Renal cortex interstitium (tissue), 11 donors: ENCODE data around the gene CALB2. TPM values are rescaled to one million over a fixed set of nuclear protein-coding genes. Genes with fewer than 3 reads are reported as not detected.
"Not testable (repeated sequence)": the region's sequence is repeated elsewhere in the genome, so short reads cannot be mapped to it uniquely, and the experiment has no call there.

ENCODE experiments used
- DNase-seq, 11 donors: peaks; one replicate each; pipeline ENCODE4 v3.0.0-alpha.2; 2013; ENCODE audit warnings: low read depth in 9 of 11, low spot score in 4 of 11; ENCODE audit errors: extremely low read depth in 1 of 11
- polyA plus RNA-seq, 3 donors: library from polyadenylated mRNA; unstranded; fragments of 120-200 nt; gene quantifications; one replicate each; pipeline ENCODE4 v1.2.1, GENCODE V29; 2013; ENCODE audit not compliant: insufficient read length in 3 of 3

Gene CALB2
- polyA plus RNA-seq, 3 donors, result 0.42 to 0.74 (median 0.68) TPM

DNA sequence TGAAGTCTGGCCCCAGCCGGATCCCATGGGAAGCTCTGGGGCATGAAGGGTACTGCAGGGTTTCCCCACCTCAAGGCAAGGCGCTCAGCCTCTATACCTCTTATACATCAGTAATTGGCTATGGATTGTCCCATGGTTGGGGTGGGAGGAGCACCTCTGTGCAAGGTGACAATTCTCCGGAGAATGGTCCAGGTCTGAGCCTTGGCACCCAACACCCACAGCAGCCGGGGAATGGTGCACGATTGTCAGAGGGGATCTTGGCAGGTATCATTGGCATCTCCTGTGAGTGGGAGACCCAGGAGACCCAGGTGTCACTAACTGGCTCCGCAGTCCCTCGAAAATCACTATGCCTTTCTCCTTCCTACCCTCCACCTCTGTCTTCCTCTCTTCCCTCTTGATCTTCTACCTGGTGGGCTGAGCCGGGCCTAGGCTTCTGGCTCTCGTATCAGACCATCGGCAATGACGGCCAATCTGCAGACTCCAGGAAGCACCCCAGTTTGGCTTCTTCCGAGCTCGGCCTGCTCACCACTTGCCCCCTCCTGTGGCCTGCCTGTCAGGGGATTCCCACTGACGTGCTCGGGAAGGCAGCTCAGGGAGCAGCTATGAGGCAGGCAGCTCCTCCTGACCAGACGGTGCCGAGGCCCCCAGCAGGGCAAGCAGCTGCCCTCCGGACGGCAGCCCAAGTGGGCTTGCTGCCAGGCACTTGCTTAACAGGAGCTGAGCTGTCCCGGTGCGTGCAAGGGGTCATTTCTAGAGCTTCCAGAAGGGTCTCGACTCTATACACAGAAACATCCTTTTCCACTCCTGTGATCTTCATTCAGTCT, 10.0 kb upstream of the CALB2 start:
- no peak for DNase-seq

- no peak for DNase-seq
Measured at GRCh38 chr16:71350821-71351557, 7.5 kb upstream of the CALB2 start.

GRCh38 chr16:71351558-71351901, 7.0 kb upstream of the CALB2 start:
- no peak for DNase-seq

DNA sequence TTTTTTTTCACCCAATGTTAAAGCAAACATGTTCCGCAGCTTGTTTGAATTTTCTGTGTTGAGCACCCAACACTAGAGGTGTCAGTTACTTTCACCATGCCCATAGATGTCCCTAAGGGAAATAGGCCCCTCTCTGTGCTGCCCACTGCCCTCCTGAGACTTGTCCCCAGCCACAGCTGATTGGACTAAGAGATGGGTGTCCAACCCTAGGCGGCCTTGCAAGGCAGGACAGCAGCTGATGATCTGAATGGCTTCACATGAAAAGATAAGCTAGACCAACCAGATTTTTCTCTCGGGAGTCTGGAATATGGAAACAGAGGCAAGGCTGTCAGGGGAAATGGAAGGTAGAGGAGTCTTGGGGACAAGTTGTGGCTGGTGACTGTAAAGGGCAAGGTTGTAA, 6.1 kb upstream of the CALB2 start:
- DNase-seq, result no peak

DNA sequence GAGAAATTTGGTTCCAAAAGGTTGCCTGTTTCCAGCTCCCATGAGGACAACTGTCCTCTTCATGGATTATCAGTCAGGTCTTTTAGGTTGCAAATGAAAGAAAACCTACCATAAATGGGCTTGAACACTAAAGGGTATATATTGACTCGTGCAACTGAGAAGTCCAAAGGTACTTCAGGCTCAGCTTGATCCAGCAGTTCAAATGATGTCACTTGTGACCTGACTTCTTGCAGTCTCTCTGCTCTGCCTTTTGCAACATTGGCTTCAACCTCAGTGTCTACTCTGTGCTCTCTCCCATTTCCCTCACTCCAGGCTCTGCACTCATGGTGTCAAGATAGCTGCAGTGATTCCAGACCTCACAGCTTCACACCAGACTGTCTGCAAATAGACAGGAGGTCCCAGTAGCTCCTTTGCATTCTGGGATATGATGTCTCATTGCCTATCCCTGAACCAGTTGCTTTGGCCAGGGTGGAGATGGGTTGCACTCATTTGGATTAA, 5.5 kb upstream of the CALB2 start:
- no peak for DNase-seq

DNA sequence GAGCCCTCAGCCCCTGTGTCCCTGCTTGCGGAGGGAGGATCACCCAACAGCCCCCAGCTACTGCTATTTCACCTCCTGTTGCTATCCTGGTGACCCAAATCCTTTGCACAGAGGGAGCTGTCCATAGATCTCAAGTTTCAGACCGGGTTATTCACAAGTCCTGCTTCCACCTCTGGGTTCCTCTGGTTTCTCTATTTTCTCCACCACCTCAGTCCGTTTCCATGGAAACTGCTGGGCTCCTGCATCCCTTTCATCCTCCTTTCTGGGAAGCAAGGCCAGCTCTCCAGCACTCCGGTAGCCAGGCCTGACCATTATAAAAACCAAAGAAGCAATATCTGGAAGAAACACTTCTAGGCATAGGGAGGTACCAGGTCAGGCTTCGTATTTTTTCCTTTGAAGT, 4.8 kb upstream of the CALB2 start:
- DNase-seq, result peak in 1 of 11 donors; percentile 9

- DNase-seq, result no peak
Measured at GRCh38 chr16:71354156-71354555, 4.4 kb upstream of the CALB2 start.

DNA sequence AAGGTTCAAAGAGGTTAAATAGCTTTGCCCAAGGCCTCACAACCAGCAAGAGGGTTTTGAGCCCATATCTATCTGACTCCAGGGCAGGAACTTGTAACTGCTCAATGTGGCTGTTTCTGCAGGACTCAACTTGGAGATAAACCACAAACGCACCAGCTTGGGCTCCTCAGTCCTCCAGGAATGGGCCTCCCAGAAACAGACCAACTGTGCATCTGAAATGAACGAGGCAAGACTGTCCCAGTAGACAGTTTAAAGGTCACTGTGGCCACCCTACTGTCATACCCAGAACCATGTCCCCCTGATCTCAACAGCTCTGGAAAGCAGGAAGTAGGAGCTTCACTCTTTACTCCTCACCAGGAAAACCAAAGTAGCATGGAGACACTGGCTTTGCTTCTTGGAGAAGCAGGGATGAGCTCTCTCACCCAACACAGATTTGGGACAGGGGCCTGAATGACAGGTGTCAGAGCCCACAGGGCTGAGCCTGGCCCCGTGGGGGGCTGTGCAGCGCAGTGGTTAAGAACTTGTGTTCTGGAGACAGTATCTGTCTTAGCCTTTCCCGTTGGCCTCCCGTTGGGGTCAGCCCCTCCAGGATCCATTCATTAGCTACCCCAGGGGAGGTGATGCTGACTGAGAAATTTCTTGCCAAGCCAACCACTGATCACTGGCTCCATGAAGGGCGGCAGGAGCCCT, 2.3 kb upstream of the CALB2 start:
- no peak for DNase-seq

GRCh38 chr16:71356936-71357335, 1.6 kb upstream of the CALB2 start:
- not testable (repeated sequence) for DNase-seq

- DNase-seq, result peak in 1 of 11 donors; percentile 7
Measured at GRCh38 chr16:71357681-71358080, 842 bp upstream of the CALB2 start.

- DNase-seq, result no peak
Measured at GRCh38 chr16:71359431-71359830, 908 bp downstream of the CALB2 start.

DNA sequence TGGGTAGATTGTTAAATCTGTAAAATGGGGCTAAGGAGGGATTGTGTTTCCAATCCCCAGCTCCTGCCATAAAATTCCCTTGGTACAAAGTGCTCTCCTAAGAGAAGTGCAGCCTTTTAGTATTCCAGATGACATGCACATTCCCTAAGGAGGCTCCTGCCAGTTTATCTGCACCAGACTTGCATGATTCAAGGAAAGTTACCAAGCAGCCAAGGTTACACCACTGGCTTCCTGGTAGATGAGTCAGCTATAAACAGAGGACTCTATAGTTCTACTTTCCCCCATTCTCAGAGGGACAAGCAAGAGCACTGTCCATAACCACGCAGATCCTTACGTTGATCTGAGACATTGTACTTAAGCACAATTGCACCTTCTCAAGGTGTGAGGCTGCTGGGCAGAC, 1.9 kb downstream of the CALB2 start:
- DNase-seq, result no peak

- DNase-seq, result no peak
Measured at GRCh38 chr16:71364133-71364681, 5.7 kb downstream of the CALB2 start.

DNA sequence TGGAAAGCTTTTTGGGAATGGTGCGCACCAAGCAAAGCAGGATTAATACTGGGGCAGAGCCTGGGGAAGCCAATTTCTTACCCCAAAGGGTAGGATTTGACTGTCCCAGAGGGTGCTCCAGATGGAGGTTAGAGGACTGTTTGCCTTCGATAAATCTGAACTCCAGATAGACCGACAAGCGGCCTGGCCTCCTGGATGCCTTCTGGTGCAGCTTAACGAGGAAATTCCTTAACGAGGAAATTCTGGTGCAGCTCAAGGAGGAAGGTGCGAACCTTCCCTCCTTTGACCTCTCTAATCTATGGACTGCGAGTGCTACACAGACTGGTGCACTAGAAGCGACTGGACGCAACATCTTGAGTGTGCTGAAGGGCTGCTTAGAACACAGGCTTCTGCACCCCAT, 6.5 kb downstream of the CALB2 start:
- DNase-seq, result no peak

- DNase-seq, result no peak
Measured at GRCh38 chr16:71367241-71367976, 8.9 kb downstream of the CALB2 start.

DNA sequence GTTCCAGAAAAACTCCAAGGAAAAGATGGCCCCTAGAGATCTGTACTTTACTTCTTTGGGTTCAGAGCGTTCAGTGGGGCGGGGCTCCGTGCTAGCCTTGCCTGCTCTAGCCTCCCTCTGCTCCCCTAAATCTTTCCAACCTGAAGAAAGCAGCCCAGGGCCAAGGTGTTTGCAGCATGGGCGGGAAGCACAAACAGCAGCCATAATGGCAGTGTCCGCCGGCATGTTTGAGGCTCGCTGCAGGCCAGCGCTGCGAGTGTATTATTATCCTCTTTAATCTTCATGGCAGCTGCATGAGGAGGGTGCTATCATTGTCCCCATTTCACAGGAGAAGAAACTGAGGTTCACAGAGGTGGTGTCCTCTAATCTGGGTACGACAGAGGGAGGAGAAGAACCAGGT, 10.4 kb downstream of the CALB2 start:
- no peak for DNase-seq

- DNase-seq, result no peak
Measured at GRCh38 chr16:71369494-71369893, 11.0 kb downstream of the CALB2 start.

DNA sequence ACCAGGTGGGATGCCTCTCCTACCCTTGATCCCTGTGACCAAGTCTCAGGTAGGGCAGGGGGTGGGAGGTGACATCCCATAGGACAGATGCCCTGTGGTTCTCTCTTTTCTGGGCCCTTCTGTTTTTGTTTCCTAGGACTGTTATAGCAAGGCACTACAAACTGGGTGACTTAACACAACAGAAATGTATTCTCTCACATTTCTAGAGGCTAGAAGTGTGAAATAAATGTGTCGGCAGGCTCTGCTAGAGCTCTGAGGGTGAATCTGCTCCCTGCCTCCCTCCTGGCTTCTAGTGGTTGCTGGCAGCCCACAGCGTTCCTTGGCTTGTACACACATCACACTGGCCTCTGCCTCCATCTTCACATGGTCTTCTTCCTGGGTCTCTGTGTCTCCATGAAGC, 12.7 kb downstream of the CALB2 start:
- no peak for DNase-seq

- DNase-seq, result no peak
Measured at GRCh38 chr16:71373073-71373472, 14.6 kb downstream of the CALB2 start.
